ENCODE data around the gene AVPR2.

AVPR2 gene

GRCh38 chrX:153871451-153871850, 33.0 kb upstream of the AVPR2 start:
- no peak for DNase-seq (ENCODE audit: low spot score)

DNA sequence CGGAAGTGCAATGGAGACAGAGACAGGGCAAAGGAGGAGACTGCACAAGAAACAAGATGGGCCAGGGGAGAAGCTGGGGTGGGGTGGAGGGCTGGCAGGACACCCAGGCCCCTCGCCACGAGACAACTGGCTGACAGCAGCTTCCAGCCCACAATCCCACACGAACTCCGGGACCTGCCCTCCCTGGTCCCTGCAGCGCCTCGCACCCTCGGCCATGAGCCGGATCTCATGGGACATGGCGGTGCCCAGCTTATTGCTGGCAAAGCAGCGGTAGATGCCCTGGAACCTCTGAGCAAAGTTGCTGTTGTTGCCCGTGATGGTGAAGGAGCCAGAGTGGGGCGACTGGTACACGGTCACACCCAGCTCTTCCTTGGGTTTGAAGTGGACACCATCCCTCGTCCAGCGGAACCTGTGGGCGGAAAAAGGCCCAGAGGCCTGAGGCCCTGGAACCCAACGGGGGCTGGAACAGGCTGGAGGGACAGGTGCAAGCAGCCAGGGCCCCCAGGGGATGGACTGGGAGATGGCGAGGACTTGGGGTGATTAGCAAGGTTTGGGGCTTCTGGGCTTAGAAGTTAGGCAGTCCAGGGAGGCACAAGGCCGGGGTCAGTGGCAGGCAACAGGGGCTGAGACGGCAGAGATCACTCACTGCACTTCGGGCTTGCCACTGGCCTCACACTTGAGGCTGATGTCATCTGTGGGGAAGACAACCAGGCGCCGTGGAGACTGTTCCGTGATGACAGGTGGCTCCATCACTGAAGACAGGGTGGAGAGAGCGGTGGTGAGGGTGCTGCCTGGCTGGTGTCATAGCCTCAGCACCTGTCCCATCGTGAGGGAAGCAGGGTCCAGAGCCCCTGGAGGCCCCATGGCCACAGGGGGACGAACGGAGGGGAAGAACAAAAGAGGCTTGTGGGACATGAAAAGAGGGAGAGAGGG, 32.3 kb upstream of the AVPR2 start:
- DNase-seq (ENCODE audit: low spot score) = no peak

DNA sequence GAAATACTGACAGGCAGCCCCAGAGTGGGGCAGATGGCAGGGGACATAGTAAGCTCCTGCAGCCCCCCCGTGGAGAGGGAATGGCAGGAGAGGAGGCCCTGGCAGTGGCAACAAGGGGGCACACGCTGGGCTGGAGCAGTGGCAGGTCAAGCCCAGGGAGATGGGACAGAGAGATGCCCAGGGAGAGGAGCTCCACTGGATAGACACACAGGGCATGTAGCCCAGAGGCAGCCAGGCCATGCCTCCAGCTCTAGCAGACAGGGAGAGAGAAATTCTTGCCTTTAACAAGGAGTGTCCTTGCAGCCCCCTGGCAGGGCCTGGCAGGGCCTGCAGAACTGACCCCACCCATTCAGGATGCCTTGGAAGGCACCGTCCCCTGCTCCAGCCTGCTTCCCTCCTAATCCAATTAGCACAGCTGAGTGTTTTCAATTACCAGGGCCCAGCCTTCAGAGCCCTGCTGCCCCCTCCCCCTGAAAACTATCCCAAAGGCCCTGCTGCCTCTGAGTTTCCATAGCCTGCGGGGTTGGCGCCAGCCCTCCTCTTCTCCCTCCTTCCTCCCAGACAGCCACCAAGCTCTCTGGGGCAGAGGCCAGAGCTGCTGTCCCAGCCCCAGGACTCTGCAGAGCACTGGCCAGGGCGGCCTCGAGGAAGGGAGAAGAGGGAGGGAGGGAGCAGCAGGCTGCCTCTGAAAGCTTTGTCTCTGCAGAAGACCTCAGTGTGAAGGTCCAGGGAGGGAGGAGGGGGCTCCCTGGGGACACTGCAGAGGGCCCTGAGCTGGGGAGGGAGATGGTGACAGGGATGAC, 31.0 kb upstream of the AVPR2 start:
- no peak for DNase-seq (ENCODE audit: low spot score)

DNA sequence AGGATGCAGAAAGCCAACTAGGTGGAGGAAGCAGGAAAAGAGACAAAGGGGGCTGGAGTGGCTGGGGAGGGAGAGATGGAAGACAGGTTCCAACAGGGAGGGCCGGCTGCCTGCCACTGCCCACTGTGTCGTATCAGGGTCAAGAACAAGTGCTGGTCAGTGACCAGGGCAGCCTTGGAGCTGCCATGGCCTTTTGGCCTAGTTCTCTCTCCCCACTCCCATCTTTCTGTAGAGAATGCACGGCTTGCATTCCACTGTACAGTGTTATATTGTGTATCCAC, 30.4 kb upstream of the AVPR2 start:
- DNase-seq (ENCODE audit: low spot score) = no peak

GRCh38 chrX:153874366-153875125, 29.9 kb upstream of the AVPR2 start:
- no peak for DNase-seq (ENCODE audit: low spot score)

GRCh38 chrX:153875391-153876111, 28.9 kb upstream of the AVPR2 start:
- peak; percentile 35 for DNase-seq (ENCODE audit: low spot score)

DNA sequence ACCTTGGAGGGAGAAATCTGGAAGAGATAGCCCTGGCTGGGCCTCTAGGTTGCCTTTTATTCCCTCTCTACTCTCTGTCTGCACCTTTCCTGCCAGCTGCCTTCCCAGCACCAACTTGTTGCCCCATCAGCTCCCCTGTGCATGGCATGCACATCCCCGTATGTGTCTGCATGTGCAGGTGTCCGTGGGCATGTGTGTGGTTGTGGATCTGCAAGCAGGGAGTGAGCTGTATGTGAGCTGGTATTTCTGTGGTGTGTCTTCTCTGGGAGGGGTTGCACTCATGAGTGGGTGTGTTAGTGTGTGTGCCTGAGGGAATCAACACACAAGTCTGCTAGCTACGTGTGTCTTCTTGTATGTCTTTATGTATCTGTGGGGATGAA, 28.4 kb upstream of the AVPR2 start:
- no peak for DNase-seq (ENCODE audit: low spot score)

DNA sequence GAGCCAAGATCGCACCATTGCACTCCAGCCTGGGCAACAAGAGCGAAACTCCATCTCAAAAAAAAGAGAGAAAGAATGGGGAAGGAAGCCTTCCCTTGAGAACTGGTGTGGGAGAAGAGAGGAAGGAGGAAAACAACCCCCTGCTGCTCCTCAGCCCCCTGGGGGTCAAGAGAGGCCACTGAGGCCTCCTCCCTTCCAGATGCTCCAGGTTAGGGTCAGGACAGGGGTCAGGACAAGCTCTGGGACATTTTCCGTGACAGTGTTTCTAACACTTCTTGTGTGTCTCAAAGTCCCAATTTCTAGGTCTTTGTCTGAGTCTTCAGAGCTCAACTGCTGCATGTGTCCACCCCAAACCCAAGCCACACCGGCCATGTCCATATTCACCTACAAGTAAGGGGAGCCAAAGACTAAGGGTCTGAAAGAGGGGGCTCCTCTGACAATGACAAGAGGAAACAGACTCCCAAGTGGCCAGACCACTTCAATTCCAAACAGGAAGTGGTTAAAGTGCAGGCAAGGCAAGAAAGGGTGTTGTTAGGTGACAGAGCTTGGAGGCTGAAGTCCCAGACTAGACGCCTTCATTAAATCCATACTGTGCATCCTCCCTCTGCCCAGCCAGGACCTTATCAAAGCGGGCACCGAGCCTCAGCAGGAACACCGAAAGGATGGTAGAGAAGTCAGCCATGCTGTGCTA, 26.8 kb upstream of the AVPR2 start:
- no peak for DNase-seq (ENCODE audit: low spot score)

DNA sequence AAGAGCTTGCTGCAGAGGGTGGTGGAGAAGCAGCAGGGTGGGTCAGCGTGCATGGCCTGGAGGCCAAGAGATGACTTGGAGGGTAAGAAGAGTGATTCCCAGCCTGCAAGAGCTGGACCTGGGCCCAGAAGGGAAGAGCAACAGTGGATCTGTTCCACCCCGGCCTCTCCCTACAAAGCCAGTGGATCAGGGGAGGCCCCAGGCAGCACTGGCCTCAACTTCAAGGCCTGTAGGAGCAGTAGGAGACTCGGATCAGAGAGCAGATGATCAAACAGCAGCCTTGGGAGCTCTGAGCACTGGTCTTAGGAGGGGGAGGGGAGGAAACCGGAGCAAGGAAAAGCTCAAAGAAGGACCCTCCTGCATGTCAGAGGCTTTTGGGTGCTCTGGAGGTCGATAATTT, 26.1 kb upstream of the AVPR2 start:
- no peak for DNase-seq (ENCODE audit: low spot score)

DNA sequence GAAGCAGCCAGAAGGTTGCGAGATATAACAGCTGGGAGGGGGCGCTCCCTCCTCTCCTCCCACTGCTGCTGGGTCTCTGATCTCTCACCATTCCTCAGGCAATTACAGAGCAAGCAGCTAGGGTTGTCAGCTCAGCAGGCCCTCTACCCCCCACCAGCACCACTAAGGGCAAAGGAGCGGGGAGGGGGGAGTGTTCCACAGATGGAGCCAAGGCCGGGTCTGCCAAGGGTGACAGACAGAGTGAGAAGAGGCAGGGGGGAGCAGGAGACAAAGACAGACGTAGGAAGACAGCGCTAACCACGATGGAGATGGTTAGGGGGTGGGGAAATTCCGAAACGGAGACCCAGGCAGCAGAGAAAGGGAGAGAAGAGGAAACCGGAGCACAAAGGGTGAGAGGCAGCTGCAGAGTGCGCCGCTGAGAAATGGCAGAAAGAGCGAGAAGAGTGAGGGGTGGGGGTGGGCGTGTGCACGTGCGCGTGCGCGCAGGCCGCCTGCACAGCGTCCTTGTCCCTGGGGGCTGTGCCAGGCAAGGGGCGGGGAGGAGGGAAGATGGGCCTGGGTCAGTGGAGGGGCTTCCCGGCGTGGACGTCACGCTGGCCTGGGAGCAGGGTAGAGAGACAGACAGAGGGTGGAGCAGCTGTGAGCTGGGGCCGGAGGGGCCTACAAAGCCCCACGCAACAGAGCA, 25.4 kb upstream of the AVPR2 start:
- no peak for DNase-seq (ENCODE audit: low spot score)

DNA sequence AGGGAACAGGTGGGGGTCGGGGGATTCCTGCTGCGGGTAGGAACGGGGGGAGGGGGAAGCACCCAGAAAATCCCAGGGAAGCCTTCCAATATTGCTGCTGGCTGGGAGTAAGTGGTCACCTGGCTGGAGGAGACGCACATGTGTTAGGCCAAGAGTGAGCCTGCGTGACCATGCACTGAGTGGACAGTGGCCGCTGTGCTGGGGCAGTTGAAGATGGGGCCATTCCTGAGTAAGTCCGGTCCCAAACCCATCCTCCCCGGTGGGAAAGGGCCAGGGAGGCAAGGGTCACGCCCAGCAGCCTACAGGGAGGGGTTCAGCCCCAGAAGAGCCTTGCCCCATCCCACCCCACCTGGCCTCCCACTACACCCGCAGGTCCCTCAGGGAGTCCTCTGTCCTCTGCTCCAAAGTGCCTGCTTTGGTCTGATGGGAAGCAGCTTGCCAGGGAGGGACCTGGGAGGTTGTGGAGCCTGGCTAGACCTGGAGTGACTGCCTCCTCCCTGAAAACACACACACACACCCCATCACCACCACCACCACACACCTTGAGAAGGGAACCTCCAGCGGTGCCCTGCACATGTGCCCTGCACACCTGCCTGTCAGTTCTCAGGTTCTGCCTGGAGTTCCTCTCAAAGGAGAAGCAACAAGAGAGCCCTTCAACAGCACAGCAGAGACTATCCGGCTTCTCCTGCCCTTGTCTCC, 24.6 kb upstream of the AVPR2 start:
- DNase-seq (ENCODE audit: low spot score) = no peak

GRCh38 chrX:153880440-153880815, 24.0 kb upstream of the AVPR2 start:
- no peak for DNase-seq (ENCODE audit: low spot score)

DNA sequence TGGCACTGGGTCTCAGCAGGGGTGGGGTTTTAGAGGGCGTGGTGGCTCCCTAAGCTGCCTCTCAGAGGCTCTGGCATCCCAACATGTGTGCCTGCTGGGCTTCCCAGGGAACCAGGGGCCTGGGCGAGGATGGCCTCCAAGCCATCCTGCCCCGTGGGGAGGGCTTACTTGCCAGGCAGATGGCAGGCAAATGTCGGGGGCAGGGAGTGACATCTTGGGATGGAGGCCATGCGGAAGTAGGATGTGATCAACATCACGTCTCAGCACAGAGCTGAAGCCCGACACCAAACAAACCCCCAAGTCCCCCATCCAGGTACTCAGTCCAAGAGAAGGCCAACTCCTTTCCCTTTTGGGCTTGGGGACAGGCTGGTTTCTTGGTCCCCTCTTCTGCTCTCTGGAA, 23.2 kb upstream of the AVPR2 start:
- DNase-seq (ENCODE audit: low spot score) = no peak

DNA sequence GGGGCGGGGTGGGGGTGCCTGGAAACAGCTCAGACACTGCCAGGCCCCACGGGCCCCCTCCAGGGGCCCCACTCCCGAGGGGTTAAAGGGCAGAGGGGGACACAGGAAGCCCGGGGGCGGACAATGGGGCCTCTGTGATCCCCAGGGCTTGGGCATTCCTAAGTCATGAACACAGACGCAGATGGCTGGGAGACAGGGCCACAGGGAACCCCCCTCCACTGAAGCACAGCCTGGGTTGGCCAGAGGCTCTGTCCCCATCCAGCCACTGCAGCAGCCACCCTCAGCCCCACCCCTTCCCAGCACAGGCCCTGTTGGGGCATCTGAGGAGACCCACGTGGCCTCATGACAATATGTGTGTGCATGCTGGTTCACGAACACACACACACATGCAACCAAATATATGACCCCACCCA, 22.4 kb upstream of the AVPR2 start:
- no peak for DNase-seq (ENCODE audit: low spot score)

GRCh38 chrX:153882557-153882956, 21.9 kb upstream of the AVPR2 start:
- DNase-seq (ENCODE audit: low spot score) = no peak

- no peak for DNase-seq (ENCODE audit: low spot score)
These were observed 21.2 kb upstream of the AVPR2 start for GRCh38 chrX:153883163-153883843.

- DNase-seq (ENCODE audit: low spot score) = no peak
These were observed 20.3 kb upstream of the AVPR2 start for GRCh38 chrX:153884136-153884535.

- no peak for DNase-seq (ENCODE audit: low spot score)
These were observed 19.9 kb upstream of the AVPR2 start for GRCh38 chrX:153884590-153884989.

- DNase-seq (ENCODE audit: low spot score) = no peak
These were observed 19.2 kb upstream of the AVPR2 start for GRCh38 chrX:153885208-153885787.

Measured in LoVo (cell line).